HCT116 (cell line): ENCODE data around the gene WAPL.

Experiments used
- CEBPB ChIP-seq: IDR thresholded peaks from 2 replicates; pipeline ENCODE4 v1.6.1; 2012; ENCODE audit warnings: low read depth
- CTCF ChIP-seq, 3 experiments: fragments of 200-600 bp in 1 of 3; sonication (generic) in 1 of 3; IDR thresholded peaks in 2 of 3; conservative IDR thresholded peaks in 1 of 3; 2 replicates each; pipeline ENCODE4 v1.5.1; 2012 to 2017; ENCODE audit warnings: low read depth in 2 of 3, low read length in 2 of 3, antibody characterized with exemption in 1 of 3, borderline replicate concordance in 1 of 3, control low read depth in 1 of 3, mild to moderate bottlenecking in 1 of 3, mixed read lengths in 1 of 3, mixed run types in 1 of 3, moderate library complexity in 1 of 3; ENCODE audit not compliant: insufficient read depth in 1 of 3
- ELF1 ChIP-seq: IDR thresholded peaks from 2 replicates; pipeline ENCODE4 v1.6.1; 2012; ENCODE audit warnings: low read depth, borderline replicate concordance
- YY1 ChIP-seq: IDR thresholded peaks from 2 replicates; pipeline ENCODE4 v1.6.1; 2011; ENCODE audit warnings: low read length, low read depth, moderate library complexity, mild to moderate bottlenecking; ENCODE audit not compliant: insufficient replicate concordance; ENCODE audit errors: extremely low read depth
- TF ChIP-seq, protein P1 (sequence below): IDR thresholded peaks from 2 replicates; pipeline ENCODE4 v1.6.1; 2012

DNA sequence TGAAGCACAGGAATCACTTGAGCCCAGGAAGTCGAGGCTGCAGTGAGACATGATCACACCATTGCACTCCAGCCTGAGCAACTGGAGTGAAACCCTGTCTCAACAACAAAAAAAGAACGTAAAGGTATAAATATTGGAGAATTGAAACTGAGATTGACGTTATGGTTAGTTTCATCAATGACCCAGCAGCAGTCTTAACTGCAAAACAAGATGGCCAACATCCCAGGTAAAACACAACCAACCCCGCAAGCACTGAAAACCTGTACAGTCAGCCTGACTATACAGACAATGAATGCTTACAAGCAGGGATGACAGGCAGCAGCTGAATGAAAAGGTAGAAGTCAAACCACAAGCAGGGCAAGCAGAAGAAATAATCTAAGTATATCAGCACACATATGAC lies 34.7 kb downstream of the WAPL start:
- no peak for TF ChIP-seq CTCF (IDR thresholded peaks at IDR 0.05 in 2 of 3, conservative IDR thresholded peaks at IDR 0.05 in 1 of 3; ENCODE audit: borderline replicate concordance in 1 of 3, insufficient read depth in 1 of 3, low read depth in 2 of 3, low read length in 2 of 3)
- no peak for TF ChIP-seq ELF1
- TF ChIP-seq, protein P1, sequence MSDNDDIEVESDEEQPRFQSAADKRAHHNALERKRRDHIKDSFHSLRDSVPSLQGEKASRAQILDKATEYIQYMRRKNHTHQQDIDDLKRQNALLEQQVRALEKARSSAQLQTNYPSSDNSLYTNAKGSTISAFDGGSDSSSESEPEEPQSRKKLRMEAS: no peak
- no peak for TF ChIP-seq YY1
- no peak for TF ChIP-seq CEBPB
